ENCODE results near the gene SLC6A3.

Gene SLC6A3

DNA sequence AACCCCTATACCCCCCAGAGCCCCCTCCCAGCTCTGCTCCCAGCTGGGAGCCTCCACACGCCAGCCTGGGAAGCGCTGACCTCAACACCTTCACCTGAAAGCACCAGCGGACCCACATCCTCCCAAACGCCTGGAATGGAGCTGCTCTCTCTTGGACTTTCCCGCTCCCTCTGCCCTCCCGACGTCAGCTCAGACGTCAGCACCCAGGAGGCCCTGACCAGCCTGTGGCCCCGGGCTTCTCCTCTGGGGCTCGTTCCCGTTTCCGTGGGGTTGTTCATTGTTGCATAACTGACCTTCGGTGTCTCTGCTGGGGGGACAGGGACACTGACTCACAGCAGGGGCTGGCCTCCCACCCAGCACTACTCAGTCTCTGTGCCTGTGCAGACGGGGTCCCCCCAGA is 35.0 kb upstream of the SLC6A3 start:
- Histone ChIP-seq H3K4me2 (ENCODE audit: low read length) (no peak overlapping the region), H2AK5ac (ENCODE audit: low read length) (no peak overlapping the region), H4K8ac (ENCODE audit: low read depth, low read length) (no peak overlapping the region), H3K4ac (ENCODE audit: low read depth, low read length) (no peak overlapping the region), H3K27ac (ENCODE audit: low read depth, low read length) (no peak overlapping the region), H2BK15ac (replicated peaks; ENCODE audit: low read depth) (no peak overlapping the region), H3K79me2 (ENCODE audit: control insufficient read depth, insufficient read depth, low read length) (no peaks in the 10 kb centered on the region), H4K5ac (ENCODE audit: low read length) (no peak overlapping the region), H3K23ac (ENCODE audit: low read length) (no peak overlapping the region), H3K9ac (ENCODE audit: low read length) (no peak overlapping the region), H3K36me3 (ENCODE audit: control insufficient read depth, insufficient read depth, low read length) (peaks cover 10% of the 10 kb centered on the region), H3K27me3 (ENCODE audit: insufficient read depth, low read length, poor library complexity) (no peaks in the 10 kb centered on the region), H3K4me1 (ENCODE audit: control insufficient read depth, low read depth, low read length) (no peaks in the 10 kb centered on the region), H3K4me3 (ENCODE audit: low read length) (no peak overlapping the region), H2BK5ac (ENCODE audit: low read length) (no peak overlapping the region), H3K56ac (ENCODE audit: low read length) (no peak overlapping the region), H2BK120ac (ENCODE audit: low read depth, low read length) (no peak overlapping the region), H3K18ac (ENCODE audit: low read length) (no peak overlapping the region), H3K79me1 (ENCODE audit: low read length) (no peaks in the 10 kb centered on the region)
- WGBS (ENCODE audit: extremely low coverage, insufficient coverage, low lambda C conversion rate): no CpG with 5 or more reads among the region's 14 CpGs
- no peak for DNase-seq

DNA sequence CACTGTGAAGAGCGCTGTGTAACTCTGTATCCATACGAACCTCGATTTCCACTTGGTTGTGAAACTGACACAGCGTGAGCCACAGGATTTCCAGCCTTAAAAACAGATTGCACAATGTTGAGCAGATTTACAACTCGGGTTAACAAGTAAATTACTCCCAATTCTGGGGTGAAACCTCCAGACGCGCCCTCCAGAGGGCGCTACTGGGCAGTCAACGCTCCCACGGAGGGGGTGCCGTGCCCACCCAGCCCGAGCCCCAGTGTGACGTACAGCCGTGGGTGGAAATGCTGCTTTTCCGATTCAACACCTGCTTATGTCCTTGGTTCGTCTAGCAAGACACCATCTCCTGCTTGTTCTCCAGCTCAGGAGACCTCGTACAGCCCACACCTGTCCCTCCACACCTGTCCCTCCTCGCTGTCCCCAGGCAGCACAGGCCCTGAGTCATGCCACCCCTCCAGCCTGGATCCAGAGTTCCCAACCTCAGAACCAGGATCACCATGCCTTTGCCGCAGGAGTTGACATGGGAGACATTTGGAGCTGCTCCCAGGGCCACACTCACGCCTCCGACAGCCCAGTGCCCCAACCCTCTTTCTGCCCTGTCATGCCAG is 34.4 kb upstream of the SLC6A3 start:
- Histone ChIP-seq H3K79me2 (ENCODE audit: control insufficient read depth, insufficient read depth, low read length) (no peaks in the 10 kb centered on the region), H2AK5ac (ENCODE audit: low read length) (no peak overlapping the region), H3K9ac (ENCODE audit: low read length) (no peak overlapping the region), H3K27me3 (ENCODE audit: insufficient read depth, low read length, poor library complexity) (no peaks in the 10 kb centered on the region), H4K8ac (ENCODE audit: low read depth, low read length) (no peak overlapping the region), H3K36me3 (ENCODE audit: control insufficient read depth, insufficient read depth, low read length) (peaks cover 13% of the 10 kb centered on the region), H3K4me1 (ENCODE audit: control insufficient read depth, low read depth, low read length) (no peaks in the 10 kb centered on the region), H3K4ac (ENCODE audit: low read depth, low read length) (no peak overlapping the region), H2BK120ac (ENCODE audit: low read depth, low read length) (no peak overlapping the region), H3K56ac (ENCODE audit: low read length) (no peak overlapping the region), H3K23ac (ENCODE audit: low read length) (no peak overlapping the region), H2BK15ac (replicated peaks; ENCODE audit: low read depth) (no peak overlapping the region), H4K5ac (ENCODE audit: low read length) (no peak overlapping the region), H3K4me2 (ENCODE audit: low read length) (no peak overlapping the region), H3K18ac (ENCODE audit: low read length) (no peak overlapping the region), H2BK5ac (ENCODE audit: low read length) (no peak overlapping the region), H3K27ac (ENCODE audit: low read depth, low read length) (no peak overlapping the region), H3K4me3 (ENCODE audit: low read length) (no peak overlapping the region), H3K79me1 (ENCODE audit: low read length) (no peaks in the 10 kb centered on the region)
- no CpG with 5 or more reads among the region's 21 CpGs for WGBS (ENCODE audit: extremely low coverage, insufficient coverage, low lambda C conversion rate)
- peak; percentile 33 for DNase-seq

DNA sequence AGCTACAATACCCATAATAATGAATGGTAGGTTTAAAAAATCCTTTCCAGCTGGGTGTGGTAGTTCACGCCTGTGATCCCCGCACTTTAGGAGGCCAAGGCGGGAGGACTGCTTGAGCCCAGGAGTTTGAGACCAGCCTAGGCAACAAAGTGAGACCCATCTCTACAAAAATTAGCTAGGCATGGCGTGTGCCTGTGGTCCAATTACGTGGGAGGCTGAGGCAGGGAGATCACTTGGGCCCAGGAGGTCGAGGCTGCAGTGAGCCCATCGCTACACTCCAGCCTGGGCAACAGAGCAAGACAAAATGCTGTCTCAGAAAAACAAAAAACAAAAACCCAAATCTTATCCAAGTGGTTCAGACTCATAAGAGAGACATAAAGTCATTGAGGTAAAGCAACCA is 33.8 kb upstream of the SLC6A3 start:
- no peak overlapping the region for H3K23ac ChIP-seq (ENCODE audit: low read length)
- H3K79me1 ChIP-seq (ENCODE audit: low read length): no peaks in the 10 kb centered on the region
- H3K4ac ChIP-seq (ENCODE audit: low read depth, low read length): no peak overlapping the region
- no peak overlapping the region for H4K8ac ChIP-seq (ENCODE audit: low read depth, low read length)
- no peaks in the 10 kb centered on the region for H3K4me1 ChIP-seq (ENCODE audit: control insufficient read depth, low read depth, low read length)
- H2BK5ac ChIP-seq (ENCODE audit: low read length): no peak overlapping the region
- H3K18ac ChIP-seq (ENCODE audit: low read length): no peak overlapping the region
- H3K9ac ChIP-seq (ENCODE audit: low read length): no peak overlapping the region
- no peaks in the 10 kb centered on the region for H3K79me2 ChIP-seq (ENCODE audit: control insufficient read depth, insufficient read depth, low read length)
- H3K27me3 ChIP-seq (ENCODE audit: insufficient read depth, low read length, poor library complexity): no peaks in the 10 kb centered on the region
- DNase-seq: no peak
- WGBS (ENCODE audit: extremely low coverage, insufficient coverage, low lambda C conversion rate): no CpG with 5 or more reads among the region's 7 CpGs
- H2BK15ac ChIP-seq (replicated peaks; ENCODE audit: low read depth): no peak overlapping the region
- no peak overlapping the region for H4K5ac ChIP-seq (ENCODE audit: low read length)
- H2AK5ac ChIP-seq (ENCODE audit: low read length): no peak overlapping the region
- no peak overlapping the region for H3K4me3 ChIP-seq (ENCODE audit: low read length)
- no peak overlapping the region for H3K56ac ChIP-seq (ENCODE audit: low read length)
- H3K36me3 ChIP-seq (ENCODE audit: control insufficient read depth, insufficient read depth, low read length): peaks cover 13% of the 10 kb centered on the region
- H2BK120ac ChIP-seq (ENCODE audit: low read depth, low read length): no peak overlapping the region
- no peak overlapping the region for H3K4me2 ChIP-seq (ENCODE audit: low read length)
- no peak overlapping the region for H3K27ac ChIP-seq (ENCODE audit: low read depth, low read length)

DNA sequence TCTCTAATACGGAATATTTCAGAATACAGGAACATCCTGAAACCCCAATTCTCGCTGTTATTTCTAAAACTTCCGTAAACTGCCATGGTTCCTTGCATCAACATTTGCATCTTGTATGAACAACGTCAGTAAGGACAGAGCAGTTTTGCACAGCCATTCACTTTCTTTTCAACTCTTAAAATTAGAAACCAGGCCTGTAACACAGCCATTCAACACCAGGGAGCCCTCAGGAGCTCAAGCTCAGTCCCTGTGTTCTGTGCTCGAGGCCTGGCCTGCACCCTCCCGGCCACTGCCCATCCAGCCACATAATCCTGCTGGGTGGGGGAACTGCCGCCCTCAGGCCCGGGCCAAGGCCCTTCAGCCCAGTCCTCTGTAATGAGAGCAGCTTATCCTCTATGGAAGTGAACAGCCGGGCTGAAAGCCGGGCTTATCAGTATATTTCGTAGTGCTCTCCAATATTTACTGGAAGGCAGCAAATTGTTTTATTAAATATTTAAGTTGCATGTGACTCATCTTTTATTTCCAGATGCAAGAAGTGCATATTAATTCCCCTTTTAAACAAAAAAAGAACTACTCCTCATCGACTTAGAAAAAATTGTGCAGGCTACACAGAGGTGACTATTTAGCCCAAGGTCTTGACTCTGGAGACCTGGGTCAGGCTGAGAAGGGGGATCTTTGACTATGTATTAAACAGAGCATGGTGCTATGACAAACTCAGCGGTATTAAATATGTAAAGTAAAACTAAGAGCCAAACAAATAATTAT is 33.2 kb upstream of the SLC6A3 start:
- no CpG with 5 or more reads among the region's 13 CpGs for WGBS (ENCODE audit: extremely low coverage, insufficient coverage, low lambda C conversion rate)
- Histone ChIP-seq H3K9ac (ENCODE audit: low read length) (no peak overlapping the region), H3K4ac (ENCODE audit: low read depth, low read length) (no peak overlapping the region)

DNA sequence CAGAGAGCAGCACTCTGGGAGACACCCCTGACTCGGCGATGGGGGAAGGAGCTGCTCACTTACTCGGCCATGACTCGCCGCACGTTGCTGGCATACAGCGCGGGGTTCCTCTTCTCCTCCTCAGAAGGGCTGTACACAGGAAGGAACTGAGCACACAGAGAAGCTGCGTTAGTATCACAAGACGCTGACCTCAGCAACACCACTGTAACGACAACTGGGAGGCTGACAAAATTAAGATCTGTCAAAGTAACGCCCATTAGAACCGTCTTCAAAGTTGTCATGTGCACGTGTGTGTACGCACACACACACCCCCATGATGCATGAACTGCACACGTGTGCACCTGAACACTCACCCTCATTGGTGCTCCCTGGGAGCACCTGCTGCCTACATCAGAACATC is 32.1 kb upstream of the SLC6A3 start:
- no peak overlapping the region for H3K9ac ChIP-seq (ENCODE audit: low read length)
- no peaks in the 10 kb centered on the region for H3K27me3 ChIP-seq (ENCODE audit: insufficient read depth, low read length, poor library complexity)
- H2BK15ac ChIP-seq (replicated peaks; ENCODE audit: low read depth): no peak overlapping the region
- H3K79me2 ChIP-seq (ENCODE audit: control insufficient read depth, insufficient read depth, low read length): no peaks in the 10 kb centered on the region
- H3K36me3 ChIP-seq (ENCODE audit: control insufficient read depth, insufficient read depth, low read length): peaks cover 13% of the 10 kb centered on the region
- no peak overlapping the region for H4K5ac ChIP-seq (ENCODE audit: low read length)
- no peak for DNase-seq
- H3K4me3 ChIP-seq (ENCODE audit: low read length): no peak overlapping the region
- H3K4ac ChIP-seq (ENCODE audit: low read depth, low read length): no peak overlapping the region
- H3K79me1 ChIP-seq (ENCODE audit: low read length): no peaks in the 10 kb centered on the region
- no peak overlapping the region for H3K23ac ChIP-seq (ENCODE audit: low read length)
- H3K4me2 ChIP-seq (ENCODE audit: low read length): no peak overlapping the region
- H4K8ac ChIP-seq (ENCODE audit: low read depth, low read length): no peak overlapping the region
- H3K18ac ChIP-seq (ENCODE audit: low read length): no peak overlapping the region
- H2BK120ac ChIP-seq (ENCODE audit: low read depth, low read length): no peak overlapping the region
- H2BK5ac ChIP-seq (ENCODE audit: low read length): no peak overlapping the region
- WGBS (ENCODE audit: extremely low coverage, insufficient coverage, low lambda C conversion rate): no CpG with 5 or more reads among the region's 16 CpGs
- no peak overlapping the region for H3K56ac ChIP-seq (ENCODE audit: low read length)
- H2AK5ac ChIP-seq (ENCODE audit: low read length): no peak overlapping the region
- no peak overlapping the region for H3K27ac ChIP-seq (ENCODE audit: low read depth, low read length)
- H3K4me1 ChIP-seq (ENCODE audit: control insufficient read depth, low read depth, low read length): no peaks in the 10 kb centered on the region

More for the DNA sequence above, 33.2 kb upstream of the SLC6A3 start:
- Histone ChIP-seq H3K36me3 (ENCODE audit: control insufficient read depth, insufficient read depth, low read length) (peaks cover 13% of the 10 kb centered on the region), H2BK15ac (replicated peaks; ENCODE audit: low read depth) (no peak overlapping the region), H4K5ac (ENCODE audit: low read length) (no peak overlapping the region), H3K4me2 (ENCODE audit: low read length) (no peak overlapping the region), H3K27ac (ENCODE audit: low read depth, low read length) (no peak overlapping the region), H4K8ac (ENCODE audit: low read depth, low read length) (no peak overlapping the region), H3K18ac (ENCODE audit: low read length) (no peak overlapping the region), H3K27me3 (ENCODE audit: insufficient read depth, low read length, poor library complexity) (no peaks in the 10 kb centered on the region), H3K4me3 (ENCODE audit: low read length) (no peak overlapping the region), H2BK120ac (ENCODE audit: low read depth, low read length) (no peak overlapping the region), H3K23ac (ENCODE audit: low read length) (no peak overlapping the region), H3K56ac (ENCODE audit: low read length) (no peak overlapping the region), H3K79me2 (ENCODE audit: control insufficient read depth, insufficient read depth, low read length) (no peaks in the 10 kb centered on the region), H2AK5ac (ENCODE audit: low read length) (no peak overlapping the region), H2BK5ac (ENCODE audit: low read length) (no peak overlapping the region), H3K79me1 (ENCODE audit: low read length) (no peaks in the 10 kb centered on the region), H3K4me1 (ENCODE audit: control insufficient read depth, low read depth, low read length) (no peaks in the 10 kb centered on the region)
- DNase-seq: no peak

DNA sequence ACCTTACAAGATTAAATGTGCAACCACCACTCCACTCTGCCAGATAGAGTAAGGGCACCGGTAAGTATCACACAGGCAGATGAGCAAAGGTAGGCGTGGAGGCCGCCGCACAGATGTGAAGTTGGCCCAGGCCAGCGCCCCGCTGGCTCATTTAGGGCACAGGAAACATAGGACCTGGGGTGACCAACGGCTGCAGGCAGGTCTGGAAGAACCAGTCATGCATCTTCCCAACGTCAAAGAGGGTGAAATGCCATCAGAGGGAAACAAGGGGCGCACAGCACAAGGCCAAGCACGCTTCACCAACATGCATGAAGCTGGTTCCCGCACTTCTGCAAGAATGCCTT is 31.7 kb upstream of the SLC6A3 start:
- H3K79me1 ChIP-seq (ENCODE audit: low read length): no peaks in the 10 kb centered on the region
- no peak overlapping the region for H3K56ac ChIP-seq (ENCODE audit: low read length)
- no peak overlapping the region for H3K4ac ChIP-seq (ENCODE audit: low read depth, low read length)
- no peak overlapping the region for H3K4me2 ChIP-seq (ENCODE audit: low read length)
- no peak overlapping the region for H3K27ac ChIP-seq (ENCODE audit: low read depth, low read length)
- no peak overlapping the region for H3K23ac ChIP-seq (ENCODE audit: low read length)
- no peak overlapping the region for H2AK5ac ChIP-seq (ENCODE audit: low read length)
- H2BK120ac ChIP-seq (ENCODE audit: low read depth, low read length): no peak overlapping the region
- no peak overlapping the region for H2BK15ac ChIP-seq (replicated peaks; ENCODE audit: low read depth)
- DNase-seq: no peak
- H4K5ac ChIP-seq (ENCODE audit: low read length): no peak overlapping the region
- no CpG with 5 or more reads among the region's 11 CpGs for WGBS (ENCODE audit: extremely low coverage, insufficient coverage, low lambda C conversion rate)
- H3K4me1 ChIP-seq (ENCODE audit: control insufficient read depth, low read depth, low read length): no peaks in the 10 kb centered on the region
- H3K27me3 ChIP-seq (ENCODE audit: insufficient read depth, low read length, poor library complexity): no peaks in the 10 kb centered on the region
- H3K18ac ChIP-seq (ENCODE audit: low read length): no peak overlapping the region
- H3K4me3 ChIP-seq (ENCODE audit: low read length): no peak overlapping the region
- H3K79me2 ChIP-seq (ENCODE audit: control insufficient read depth, insufficient read depth, low read length): no peaks in the 10 kb centered on the region
- H4K8ac ChIP-seq (ENCODE audit: low read depth, low read length): no peak overlapping the region
- H3K36me3 ChIP-seq (ENCODE audit: control insufficient read depth, insufficient read depth, low read length): peaks cover 15% of the 10 kb centered on the region
- no peak overlapping the region for H3K9ac ChIP-seq (ENCODE audit: low read length)
- no peak overlapping the region for H2BK5ac ChIP-seq (ENCODE audit: low read length)

Data from mesendoderm (in vitro differentiated cells).